Bronchus fibroblast of lung (primary cell): Measurements from ENCODE around the gene FAM222B. TPM values are rescaled to one million over a fixed set of nuclear protein-coding genes. Genes with fewer than 3 reads are reported as not detected.

Experiments used
- total RNA-seq: library from RNA; depleted of rRNA; stranded (reverse); fragments of >200 nt; gene quantifications from 2 replicates; pipeline ENCODE4 v1.2.3, GENCODE V29; 2015

The FAM222B gene, protein sequence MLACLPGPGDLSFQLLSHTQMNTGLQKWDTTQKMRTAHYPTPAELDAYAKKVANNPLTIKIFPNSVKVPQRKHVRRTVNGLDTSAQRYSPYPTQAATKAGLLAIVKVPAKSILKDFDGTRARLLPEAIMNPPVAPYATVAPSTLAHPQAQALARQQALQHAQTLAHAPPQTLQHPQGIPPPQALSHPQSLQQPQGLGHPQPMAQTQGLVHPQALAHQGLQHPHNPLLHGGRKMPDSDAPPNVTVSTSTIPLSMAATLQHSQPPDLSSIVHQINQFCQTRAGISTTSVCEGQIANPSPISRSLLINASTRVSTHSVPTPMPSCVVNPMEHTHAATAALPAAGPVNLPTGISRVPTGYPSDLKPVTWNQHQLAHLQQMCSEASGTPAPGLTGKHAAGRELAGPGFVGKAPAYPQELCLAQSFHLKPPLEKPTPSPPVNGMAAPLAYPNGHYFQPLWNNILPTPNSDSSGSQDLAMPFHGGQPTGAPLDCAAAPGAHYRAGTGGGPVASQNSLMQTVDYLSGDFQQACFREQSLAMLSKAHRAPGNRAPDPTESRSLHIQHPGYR
- total RNA-seq, result 10.9 and 11.6 TPM in 2 replicates

DNA sequence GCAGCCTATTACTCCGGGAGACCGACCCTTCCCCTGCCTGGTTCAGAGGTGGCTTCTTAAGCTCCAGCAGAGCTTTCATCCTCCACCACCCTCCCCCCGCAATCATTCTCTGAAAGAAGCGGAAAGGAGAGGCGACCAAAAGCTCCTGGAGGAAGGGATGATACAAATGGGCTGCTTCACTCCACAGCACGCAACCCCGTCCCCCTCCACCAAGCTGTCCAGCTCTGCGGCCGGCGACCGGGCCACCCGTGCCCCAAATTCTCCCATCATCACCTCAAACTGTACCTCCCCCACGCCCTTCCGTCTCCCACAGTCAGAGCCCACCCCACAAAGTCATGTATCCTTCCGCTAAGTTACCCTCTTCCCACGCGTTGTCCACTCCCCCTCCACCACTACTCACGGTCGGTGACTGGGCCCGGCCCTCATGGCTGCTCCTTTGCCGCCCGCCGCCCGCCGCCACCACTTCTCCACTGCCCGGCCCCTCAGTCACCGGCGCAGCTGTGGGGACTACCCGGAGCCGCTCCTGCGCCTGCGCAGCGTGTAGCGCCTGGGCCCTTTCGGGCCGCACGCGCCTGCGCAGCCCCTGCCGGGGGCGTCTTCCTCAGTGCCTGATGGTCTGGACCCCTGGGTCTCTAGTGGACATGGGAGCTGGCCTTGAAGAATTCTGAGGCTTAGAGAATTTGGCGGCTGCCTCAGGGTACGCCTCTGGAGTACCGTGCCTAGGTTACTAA is at the start of gene FAM222B:
TSS of gene FAM222B (minus strand) at position 509 of the 731 bp plus-strand sequence. CDS start 76,123 bp downstream, outside the sequence.

DNA sequence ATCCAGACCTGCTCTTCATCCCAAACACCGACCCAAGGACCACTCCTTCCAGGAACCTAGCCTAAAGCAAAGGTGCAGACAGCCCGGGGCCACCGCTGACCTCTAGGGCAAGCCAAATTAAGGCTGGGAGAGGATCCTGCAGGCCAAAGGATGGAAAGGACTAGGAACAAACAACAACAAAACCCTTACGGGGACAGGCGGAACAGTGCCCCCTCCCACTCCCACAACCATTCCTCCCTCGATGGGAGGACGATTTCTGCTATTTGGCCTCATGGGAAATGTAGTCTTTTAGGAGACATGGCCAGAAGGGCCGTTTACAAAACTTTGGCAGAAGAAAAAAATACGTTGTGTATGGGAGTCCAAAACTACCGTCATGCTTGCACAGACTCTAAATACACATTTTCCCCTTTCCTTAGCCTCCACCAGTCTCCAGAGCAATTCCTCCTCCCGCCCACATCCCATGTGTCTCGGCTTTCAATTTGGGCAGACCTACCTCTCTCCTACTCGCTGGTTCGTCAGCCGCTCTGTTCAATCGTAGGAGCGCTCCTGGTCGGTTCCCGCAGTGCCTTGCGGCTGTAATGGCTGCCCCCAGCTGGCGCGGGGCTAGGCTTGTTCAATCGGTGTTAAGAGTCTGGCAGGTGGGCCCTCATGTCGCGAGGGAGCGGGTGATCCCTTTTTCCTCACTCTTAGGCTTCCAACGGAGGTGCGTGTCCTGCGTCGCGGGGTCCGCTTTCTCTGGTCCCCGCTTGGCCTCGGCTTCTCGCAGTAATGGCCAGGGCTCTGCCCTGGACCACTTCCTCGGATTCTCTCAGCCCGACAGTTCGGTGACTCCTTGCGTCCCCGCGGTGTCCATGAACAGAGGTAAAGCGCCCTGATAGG is 12.1 kb upstream of the FAM222B start, which contains the start of gene ERAL1:
TSS of gene ERAL1 (plus strand) at position 560 of the 879 bp plus-strand sequence. CDS start at position 579, 19 bp downstream.

GRCh38 chr17:28743243-28744103 is 99.1 kb downstream of the FAM222B start, which contains the start of gene TRAF4:
TRAF4 (plus strand) TSS chr17:28744011; CDS start chr17:28744113, 102 bp downstream.

GRCh38 chr17:28728364-28729200 is 114.0 kb downstream of the FAM222B start, which contains the start of gene NEK8:
NEK8 (plus strand) TSS chr17:28728788; CDS start chr17:28728814, 26 bp downstream.

DNA sequence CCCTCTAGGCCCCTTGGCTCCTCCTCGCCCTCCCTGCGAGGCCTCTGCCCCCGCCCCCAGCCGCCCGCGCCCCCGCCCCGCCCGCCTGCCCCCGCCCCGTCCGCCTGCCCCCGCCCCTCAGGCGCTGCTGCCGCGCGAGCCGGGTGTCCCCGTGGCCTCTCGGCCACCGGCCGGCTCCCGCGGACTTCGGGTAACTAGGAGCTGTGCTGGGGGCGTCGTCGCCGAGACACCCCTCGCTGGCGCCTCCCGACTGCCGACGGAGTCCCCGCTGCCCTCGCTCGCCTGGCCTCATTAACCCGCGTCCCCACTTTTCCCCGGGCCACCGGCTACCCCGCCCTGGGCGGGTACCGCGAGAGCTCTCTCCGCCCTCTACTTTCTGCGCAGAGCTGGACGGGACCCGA is 116.4 kb downstream of the FAM222B start, which contains the start of gene TLCD1:
TSS of gene TLCD1 (minus strand) at position 8 of the 401 bp plus-strand sequence. CDS start 136 bp downstream, outside the sequence.

GRCh38 chr17:28717578-28718332 is 124.8 kb downstream of the FAM222B start, which contains the start of gene RAB34:
RAB34 (minus strand) TSS chr17:28717868; CDS start chr17:28717266, 602 bp downstream.

DNA sequence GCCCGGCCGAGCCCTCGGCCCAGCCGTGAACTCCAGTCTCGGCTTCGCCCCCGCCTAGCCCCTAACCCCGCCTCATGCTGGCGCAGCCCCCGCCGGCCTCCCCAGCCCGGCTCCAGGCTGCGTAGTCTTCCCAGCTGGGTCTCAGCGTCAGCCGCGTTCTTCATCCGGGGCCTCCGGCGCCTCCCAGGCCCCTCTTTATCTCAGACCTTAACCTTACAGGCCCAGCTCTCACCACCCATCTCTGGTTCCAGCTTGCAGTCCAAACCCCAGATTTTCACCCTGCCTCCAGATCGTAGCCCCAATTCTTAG is 130.9 kb downstream of the FAM222B start, which contains the start of gene PROCA1:
TSS of gene PROCA1 (minus strand) at position 166 of the 309 bp plus-strand sequence. CDS start 228 bp downstream, outside the sequence.

Other genes starting within 250 kb of the FAM222B start
- 65.1 and 70.4 TPM in 2 replicates for gene SPAG5, start 243.8 kb downstream of the FAM222B start, total RNA-seq
- gene RSKR, start 228.6 kb downstream of the FAM222B start, total RNA-seq, result 2.4 and 4.0 TPM in 2 replicates
- 76.0 and 80.3 TPM in 2 replicates for gene BLTP2, start 197.6 kb downstream of the FAM222B start, total RNA-seq
- gene SDF2, start 180.9 kb downstream of the FAM222B start, total RNA-seq, result 46.9 and 55.2 TPM in 2 replicates
- 17.8 and 18.5 TPM in 2 replicates for gene SUPT6H, start 180.6 kb downstream of the FAM222B start, total RNA-seq
- gene PROCA1, start 130.9 kb downstream of the FAM222B start, total RNA-seq, result 1.8 and 2.9 TPM in 2 replicates
- 371 and 405 TPM in 2 replicates for gene RAB34, start 124.9 kb downstream of the FAM222B start, total RNA-seq
- gene RPL23A, start 122.8 kb downstream of the FAM222B start, total RNA-seq, result 615 and 663 TPM in 2 replicates
- gene TLCD1, start 116.6 kb downstream of the FAM222B start, total RNA-seq, result 16.8 and 20.0 TPM in 2 replicates
- 2.1 and 2.9 TPM in 2 replicates for gene NEK8, start 114.0 kb downstream of the FAM222B start, total RNA-seq
- 38.3 and 38.7 TPM in 2 replicates for gene TRAF4, start 98.8 kb downstream of the FAM222B start, total RNA-seq
- 80.0 and 94.8 TPM in 2 replicates for gene ERAL1, start 12.2 kb upstream of the FAM222B start, total RNA-seq
- 45.0 and 45.7 TPM in 2 replicates for gene FLOT2, start 54.9 kb upstream of the FAM222B start, total RNA-seq
- gene DHRS13, start 60.3 kb upstream of the FAM222B start, total RNA-seq, result 2.1 and 5.0 TPM in 2 replicates
- 20.5 and 24.7 TPM in 2 replicates for gene PHF12, start 108.7 kb upstream of the FAM222B start, total RNA-seq
- not detected in 2 replicates for gene SEZ6, start 163.2 kb upstream of the FAM222B start, total RNA-seq
- gene PIPOX, start 200.4 kb upstream of the FAM222B start, total RNA-seq, result 0.74 TPM in 1 of 2 replicates, not detected in the other